GM08714 (cell line): Measurements from ENCODE around the gene SRGAP2.
"Not testable (repeated sequence)": the region's sequence is repeated elsewhere in the genome, so short reads cannot be mapped to it uniquely, and the experiment has no call there.

ENCODE experiments used
- H3K4me3 ChIP-seq: fragments of 200-500 bp; sonication (Bioruptor generic); 2 replicates; pipeline ENCODE4 v1.5.1; 2014; ENCODE audit warnings: mild to moderate bottlenecking, low read length, inconsistent platforms

SRGAP2 gene

GRCh38 chr1:206203364-206204158 is at the start of gene SRGAP2:
SRGAP2 (plus strand) TSS chr1:206203541; CDS start chr1:206205971, 2,430 bp downstream.
- H3K4me3 ChIP-seq = peak within 1 kb of the TSS; percentile 79; the same call in 1 of the 2 replicates

GRCh38 chr1:206167350-206168029 is 35.9 kb upstream of the SRGAP2 start:
- H3K4me3 ChIP-seq = not testable (repeated sequence)

GRCh38 chr1:206169794-206170193 is 33.5 kb upstream of the SRGAP2 start:
- not testable (repeated sequence) for H3K4me3 ChIP-seq

GRCh38 chr1:206173110-206173719 is 30.1 kb upstream of the SRGAP2 start:
- not testable (repeated sequence) for H3K4me3 ChIP-seq

- H3K4me3 ChIP-seq = not testable (repeated sequence)
Observed at GRCh38 chr1:206174182-206174868, 29.0 kb upstream of the SRGAP2 start.

GRCh38 chr1:206175459-206176113 is 27.8 kb upstream of the SRGAP2 start:
- not testable (repeated sequence) for H3K4me3 ChIP-seq

GRCh38 chr1:206176114-206176502 is 27.2 kb upstream of the SRGAP2 start:
- H3K4me3 ChIP-seq = not testable (repeated sequence)

- not testable (repeated sequence) for H3K4me3 ChIP-seq
Observed at GRCh38 chr1:206178061-206178989, 25.0 kb upstream of the SRGAP2 start.

GRCh38 chr1:206179666-206180065 is 23.7 kb upstream of the SRGAP2 start:
- H3K4me3 ChIP-seq = not testable (repeated sequence)

- H3K4me3 ChIP-seq = not testable (repeated sequence)
Observed at GRCh38 chr1:206182368-206183317, 20.7 kb upstream of the SRGAP2 start.

- H3K4me3 ChIP-seq = not testable (repeated sequence)
Observed at GRCh38 chr1:206183788-206184187, 19.6 kb upstream of the SRGAP2 start.

GRCh38 chr1:206185778-206186177 is 17.6 kb upstream of the SRGAP2 start:
- not testable (repeated sequence) for H3K4me3 ChIP-seq

- H3K4me3 ChIP-seq = not testable (repeated sequence)
Observed at GRCh38 chr1:206186826-206187225, 16.5 kb upstream of the SRGAP2 start.

GRCh38 chr1:206195182-206195581 is 8.2 kb upstream of the SRGAP2 start:
- not testable (repeated sequence) for H3K4me3 ChIP-seq

- not testable (repeated sequence) for H3K4me3 ChIP-seq
Observed at GRCh38 chr1:206196748-206197424, 6.5 kb upstream of the SRGAP2 start.

- peak within 1 kb of the TSS; percentile 79; the same call in 1 of the 2 replicates for H3K4me3 ChIP-seq
Observed at GRCh38 chr1:206202789-206203363, 465 bp upstream of the SRGAP2 start, which contains the start of gene FAM72A. FAM72A (minus strand) TSS chr1:206202839; CDS start chr1:206202025, 814 bp downstream.

GRCh38 chr1:206204159-206204511 is 794 bp downstream of the SRGAP2 start:
- H3K4me3 ChIP-seq = peak overlapping the region; percentile 59; the same call in 1 of the 2 replicates

- peak overlapping the region; percentile 37; the same call in 1 of the 2 replicates for H3K4me3 ChIP-seq
Observed at GRCh38 chr1:206204871-206205270, 1.5 kb downstream of the SRGAP2 start.
